Fibroblast of villous mesenchyme (primary cell): ENCODE measurements around the gene SLC5A9. TPM values are rescaled to one million over a fixed set of nuclear protein-coding genes. Genes with fewer than 3 reads are reported as not detected.
"Not testable (repeated sequence)": the region's sequence is repeated elsewhere in the genome, so short reads cannot be mapped to it uniquely, and the experiment has no call there.

Experiments used
- DNase-seq: peaks from one replicate; pipeline ENCODE4 v3.0.0-alpha.2; 2010; ENCODE audit warnings: low read depth
- H3K4me3 ChIP-seq: 2 replicates; pipeline ENCODE4 v1.5.1; 2011; ENCODE audit warnings: low read depth, mild to moderate bottlenecking, low read length
- total RNA-seq: library from RNA; depleted of rRNA; stranded (reverse); fragments of >200 nt; gene quantifications from 2 replicates; pipeline ENCODE4 v1.2.3, GENCODE V29; 2012
- TF ChIP-seq, protein P1 (sequence below): IDR thresholded peaks from 2 replicates; pipeline ENCODE4 v1.5.1; 2012; ENCODE audit warnings: low read depth, mild to moderate bottlenecking, low read length; ENCODE audit not compliant: insufficient read depth

The SLC5A9 gene
- total RNA-seq, 1 donor: not detected

- TF ChIP-seq, protein P1, sequence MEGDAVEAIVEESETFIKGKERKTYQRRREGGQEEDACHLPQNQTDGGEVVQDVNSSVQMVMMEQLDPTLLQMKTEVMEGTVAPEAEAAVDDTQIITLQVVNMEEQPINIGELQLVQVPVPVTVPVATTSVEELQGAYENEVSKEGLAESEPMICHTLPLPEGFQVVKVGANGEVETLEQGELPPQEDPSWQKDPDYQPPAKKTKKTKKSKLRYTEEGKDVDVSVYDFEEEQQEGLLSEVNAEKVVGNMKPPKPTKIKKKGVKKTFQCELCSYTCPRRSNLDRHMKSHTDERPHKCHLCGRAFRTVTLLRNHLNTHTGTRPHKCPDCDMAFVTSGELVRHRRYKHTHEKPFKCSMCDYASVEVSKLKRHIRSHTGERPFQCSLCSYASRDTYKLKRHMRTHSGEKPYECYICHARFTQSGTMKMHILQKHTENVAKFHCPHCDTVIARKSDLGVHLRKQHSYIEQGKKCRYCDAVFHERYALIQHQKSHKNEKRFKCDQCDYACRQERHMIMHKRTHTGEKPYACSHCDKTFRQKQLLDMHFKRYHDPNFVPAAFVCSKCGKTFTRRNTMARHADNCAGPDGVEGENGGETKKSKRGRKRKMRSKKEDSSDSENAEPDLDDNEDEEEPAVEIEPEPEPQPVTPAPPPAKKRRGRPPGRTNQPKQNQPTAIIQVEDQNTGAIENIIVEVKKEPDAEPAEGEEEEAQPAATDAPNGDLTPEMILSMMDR: no peak
- no peak for DNase-seq
- no peak overlapping the region for H3K4me3 ChIP-seq
Observed at GRCh38 chr1:48261881-48262400, 39.4 kb downstream of the SLC5A9 start.

DNA sequence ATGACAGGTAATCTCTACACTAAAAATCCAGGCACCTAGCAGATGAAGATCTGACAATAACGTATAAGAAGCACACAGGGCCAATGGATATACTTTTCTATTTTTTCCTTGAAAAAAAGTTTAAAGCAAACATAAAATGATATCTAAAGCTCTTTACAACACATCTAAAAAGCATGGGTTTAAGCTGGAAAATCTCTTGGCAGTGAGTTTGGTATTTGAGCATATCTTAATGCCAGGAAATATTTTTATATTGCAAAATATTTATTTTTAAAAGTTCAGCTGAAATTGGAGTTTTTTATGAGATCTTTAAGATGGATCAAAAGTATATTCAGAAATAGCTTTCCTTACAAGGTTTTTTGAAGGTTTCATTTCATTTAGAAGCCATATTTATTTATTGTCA, 40.5 kb downstream of the SLC5A9 start:
- no peak overlapping the region for H3K4me3 ChIP-seq
- TF ChIP-seq, protein P1: no peak
- no peak for DNase-seq

DNA sequence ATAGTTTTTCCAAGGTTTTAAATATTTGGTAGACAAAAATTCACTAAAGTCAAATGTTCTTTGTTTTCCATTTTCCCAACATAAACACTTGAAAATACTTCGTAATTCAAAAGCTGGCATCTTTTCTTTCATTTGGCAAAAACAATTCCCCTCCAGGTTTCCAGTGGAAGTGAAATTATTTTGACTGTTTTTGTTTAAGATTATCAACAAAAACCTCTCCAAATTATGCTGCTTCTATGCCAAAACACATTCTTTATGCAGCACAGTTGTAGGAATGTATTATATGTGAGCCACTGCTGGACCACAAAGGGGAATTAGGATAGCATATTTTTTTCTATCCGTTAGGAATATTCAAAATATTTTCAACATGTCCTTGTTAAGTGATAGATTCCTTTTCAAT, 44.1 kb downstream of the SLC5A9 start:
- no peak for DNase-seq
- H3K4me3 ChIP-seq: no peak overlapping the region
- TF ChIP-seq, protein P1: no peak

DNA sequence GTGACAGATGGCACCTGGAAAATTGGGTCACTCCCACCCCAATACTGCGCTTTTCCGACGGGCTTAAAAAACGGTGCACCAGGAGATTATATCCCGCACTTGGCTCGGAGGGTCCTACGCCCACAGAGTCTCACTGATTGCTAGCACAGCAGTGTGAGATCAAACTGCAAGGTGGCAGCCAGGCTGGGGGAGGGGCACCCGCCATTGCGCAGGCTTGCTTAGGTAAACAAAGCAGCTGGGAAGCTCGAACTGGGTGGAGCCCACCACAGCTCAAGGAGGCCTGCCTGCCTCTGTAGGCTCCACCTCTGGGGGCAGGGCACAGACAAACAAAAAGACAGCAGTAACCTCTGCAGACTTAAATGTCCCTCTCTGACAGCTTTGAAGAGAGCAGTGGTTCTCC, 54.9 kb downstream of the SLC5A9 start:
- not testable (repeated sequence) for DNase-seq, H3K4me3 ChIP-seq

- H3K4me3 ChIP-seq, DNase-seq: not testable (repeated sequence)
Observed at GRCh38 chr1:48282329-48282728, 59.8 kb downstream of the SLC5A9 start.

DNA sequence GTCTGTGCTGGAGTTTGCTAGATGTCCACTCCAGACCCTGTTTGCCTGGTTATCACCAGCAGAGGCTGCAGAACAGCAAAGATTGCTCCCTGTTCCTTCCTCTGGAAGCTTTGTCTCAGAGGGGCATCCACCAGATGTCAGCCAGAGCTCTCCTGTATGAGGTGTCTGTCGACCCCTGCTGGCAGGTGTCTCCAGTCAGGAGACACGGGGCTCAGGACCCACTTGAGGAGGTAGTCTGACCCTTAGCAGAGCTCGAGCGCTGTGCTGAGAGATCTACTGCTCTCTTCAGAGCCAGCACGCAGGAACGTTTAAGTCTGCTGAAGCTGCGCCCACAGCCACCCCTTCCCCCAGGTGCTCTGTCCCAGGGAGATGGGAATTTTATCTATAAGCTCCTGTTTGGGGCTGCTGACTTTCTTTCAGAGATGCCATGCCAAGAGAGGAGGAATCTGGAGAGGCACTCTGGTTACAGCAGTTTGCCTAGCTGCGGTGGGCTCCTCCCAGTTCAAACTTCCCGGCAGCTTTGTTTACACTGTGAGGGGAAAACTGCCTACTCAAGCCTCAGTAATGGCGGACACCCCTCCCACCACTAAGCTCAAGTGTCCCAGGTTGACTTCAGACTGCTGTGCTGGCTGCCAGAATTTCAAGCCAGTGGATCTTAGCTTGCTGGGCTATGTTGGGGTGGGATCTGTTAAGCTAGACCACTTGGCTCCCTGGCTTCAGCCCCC, 62.3 kb downstream of the SLC5A9 start:
- not testable (repeated sequence) for H3K4me3 ChIP-seq, DNase-seq

DNA sequence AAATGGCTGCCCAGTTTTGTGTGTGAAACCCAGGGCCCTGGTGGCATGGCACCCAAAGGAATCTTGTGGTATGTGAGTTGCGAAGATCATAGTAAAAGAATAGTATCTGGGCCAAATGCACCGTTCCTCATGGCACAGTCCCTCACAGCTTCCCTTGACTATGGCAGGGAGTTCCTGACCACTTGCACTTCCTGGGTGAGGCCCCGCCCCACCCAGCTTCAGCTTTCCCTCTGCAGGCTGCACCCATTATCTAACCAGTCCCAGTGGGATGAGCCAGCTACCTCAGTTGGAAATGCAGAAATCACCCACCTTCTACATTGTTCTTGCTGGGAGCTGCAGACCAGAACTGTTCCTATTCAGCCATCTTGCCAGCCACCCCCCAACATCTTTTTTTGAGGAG, 63.0 kb downstream of the SLC5A9 start:
- no peak overlapping the region for H3K4me3 ChIP-seq
- TF ChIP-seq, protein P1: no peak
- no peak for DNase-seq

- H3K4me3 ChIP-seq: no peak overlapping the region
- TF ChIP-seq, protein P1: no peak
- DNase-seq: no peak
Observed at GRCh38 chr1:48291421-48291820, 68.9 kb downstream of the SLC5A9 start.
